ENCODE results near the gene PPM1F. TPM values are rescaled to one million over a fixed set of nuclear protein-coding genes. Genes with fewer than 3 reads are reported as not detected.

Gene PPM1F
- total RNA-seq, 5 donors from 2014 or later (not counting 1 experiment from before 2014, with no cell fraction given): 18.7 to 29.9 (median 24.4) TPM

DNA sequence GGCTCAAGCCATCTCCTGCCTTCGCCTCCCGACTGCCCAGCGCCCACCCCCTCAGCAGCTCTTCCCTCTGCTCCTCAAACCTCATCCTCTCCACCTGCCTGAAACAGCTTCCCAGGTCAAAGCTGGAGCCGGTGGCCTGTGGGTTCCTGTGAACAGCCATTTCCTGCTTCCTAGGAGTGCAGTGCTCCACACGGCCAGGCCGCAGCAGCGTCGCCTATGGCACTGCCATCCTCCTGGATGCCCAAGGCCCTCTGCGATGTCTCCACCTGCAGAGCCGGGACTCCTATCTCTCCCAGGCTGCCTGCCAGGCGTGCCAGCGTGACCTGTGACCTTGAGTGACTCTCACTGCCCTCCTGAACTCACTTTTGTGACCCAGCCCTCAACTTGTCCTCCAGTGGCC is 24.6 kb downstream of the PPM1F start:
- no peaks in the 10 kb centered on the region for H3K9me3 Mint-ChIP-seq
- DNase-seq (no peak), ATAC-seq (replicated peaks in 1 of 4) (no peak)
- no peaks in the 10 kb centered on the region for H3K4me1 Mint-ChIP-seq
- Histone ChIP-seq H3K4me3 (ENCODE audit: control insufficient read depth in 1 of 2, extremely low read depth in 1 of 2, low read length in 1 of 2) (no peak overlapping the region), H3K27ac (ENCODE audit: low read length) (no peak overlapping the region), H3K27me3 (replicated peaks in 1 of 2; ENCODE audit: control insufficient read depth in 2 of 2, extremely low read depth in 1 of 2, insufficient read depth in 2 of 2, low read length in 1 of 2) (no peaks in the 10 kb centered on the region), H3K4me1 (ENCODE audit: control insufficient read depth in 1 of 2, extremely low read depth in 1 of 2, insufficient read depth in 2 of 2, low read length in 2 of 2) (no peaks in the 10 kb centered on the region), H3K9me3 (no peaks in the 10 kb centered on the region), H3K36me3 (ENCODE audit: control insufficient read depth in 2 of 2, extremely low read depth in 1 of 2, insufficient read depth in 1 of 2, low read length in 1 of 2) (peaks cover 6 to 34% of the 10 kb centered on the region in 2 donors)
- H3K27me3 Mint-ChIP-seq: no peaks in the 10 kb centered on the region
- H3K36me3 Mint-ChIP-seq: peaks cover 25% of the 10 kb centered on the region
- WGBS (ENCODE audit: insufficient coverage): 89% methylated on average over 12 of the region's 12 CpGs
- H3K27ac Mint-ChIP-seq: no peak overlapping the region
- ChIA-PET POLR2A (interaction anchor here in 1 of 2 donors (0.5 kb wide), 1 partner anchor 109 kb away, joined by 3 read pairs; no protein-coding TSS in a partner anchor), CTCF (no interaction called here)
- H3K4me3 Mint-ChIP-seq: no peak overlapping the region

GRCh38 chr22:21927174-21927823 is 25.3 kb downstream of the PPM1F start:
- Histone ChIP-seq H3K36me3 (ENCODE audit: control insufficient read depth in 2 of 2, extremely low read depth in 1 of 2, insufficient read depth in 1 of 2, low read length in 1 of 2) (peaks cover 5 to 27% of the 10 kb centered on the region in 2 donors), H3K4me1 (ENCODE audit: control insufficient read depth in 1 of 2, extremely low read depth in 1 of 2, insufficient read depth in 2 of 2, low read length in 2 of 2) (no peaks in the 10 kb centered on the region), H3K4me3 (ENCODE audit: control insufficient read depth in 1 of 2, extremely low read depth in 1 of 2, low read length in 1 of 2) (no peak overlapping the region), H3K27me3 (replicated peaks in 1 of 2; ENCODE audit: control insufficient read depth in 2 of 2, extremely low read depth in 1 of 2, insufficient read depth in 2 of 2, low read length in 1 of 2) (no peaks in the 10 kb centered on the region), H3K27ac (ENCODE audit: low read length) (no peak overlapping the region), H3K9me3 (no peaks in the 10 kb centered on the region)
- Mint-ChIP-seq H3K36me3 (peaks cover 18% of the 10 kb centered on the region), H3K4me3 (no peak overlapping the region), H3K4me1 (no peaks in the 10 kb centered on the region), H3K27me3 (no peaks in the 10 kb centered on the region), H3K9me3 (no peaks in the 10 kb centered on the region), H3K27ac (no peak overlapping the region)
- ATAC-seq (replicated peaks in 1 of 4): no peak
- CTCF ChIA-PET: no interaction called here
- DNase-seq: no peak
- 93% methylated on average over 5 of the region's 16 CpGs for WGBS (ENCODE audit: insufficient coverage)
- POLR2A ChIA-PET: interaction anchor here in 1 of 2 donors (0.5 kb wide), 1 partner anchor 108 kb away, joined by 3 read pairs; no protein-coding TSS in a partner anchor

GRCh38 chr22:21926728-21927127 is 25.9 kb downstream of the PPM1F start:
- Mint-ChIP-seq H3K27me3 (no peaks in the 10 kb centered on the region), H3K4me1 (no peaks in the 10 kb centered on the region), H3K36me3 (peaks cover 20% of the 10 kb centered on the region), H3K9me3 (no peaks in the 10 kb centered on the region), H3K4me3 (no peak overlapping the region), H3K27ac (no peak overlapping the region)
- H3K4me1 ChIP-seq (ENCODE audit: control insufficient read depth in 1 of 2, extremely low read depth in 1 of 2, insufficient read depth in 2 of 2, low read length in 2 of 2): no peaks in the 10 kb centered on the region
- no peaks in the 10 kb centered on the region for H3K27me3 ChIP-seq (replicated peaks in 1 of 2; ENCODE audit: control insufficient read depth in 2 of 2, extremely low read depth in 1 of 2, insufficient read depth in 2 of 2, low read length in 1 of 2)
- H3K9me3 ChIP-seq: no peaks in the 10 kb centered on the region
- DNase-seq (no peak), ATAC-seq (replicated peaks in 1 of 4) (no peak)
- H3K27ac ChIP-seq (ENCODE audit: low read length): no peak overlapping the region
- POLR2A ChIA-PET: no interaction called here
- no peak overlapping the region for H3K4me3 ChIP-seq (ENCODE audit: control insufficient read depth in 1 of 2, extremely low read depth in 1 of 2, low read length in 1 of 2)
- CTCF ChIA-PET: no interaction called here
- WGBS (ENCODE audit: insufficient coverage): 94% methylated on average over 2 of the region's 4 CpGs
- H3K36me3 ChIP-seq (ENCODE audit: control insufficient read depth in 2 of 2, extremely low read depth in 1 of 2, insufficient read depth in 1 of 2, low read length in 1 of 2): peaks cover 5 to 24% of the 10 kb centered on the region in 2 donors

- no peak overlapping the region for H3K27ac ChIP-seq (ENCODE audit: low read length)
- H3K4me3 Mint-ChIP-seq: no peak overlapping the region
- H3K36me3 Mint-ChIP-seq: peaks cover 3% of the 10 kb centered on the region
- WGBS (ENCODE audit: insufficient coverage): 91% methylated on average over 15 of the region's 21 CpGs
- no peaks in the 10 kb centered on the region for H3K4me1 ChIP-seq (ENCODE audit: control insufficient read depth in 1 of 2, extremely low read depth in 1 of 2, insufficient read depth in 2 of 2, low read length in 2 of 2)
- ATAC-seq (replicated peaks in 1 of 4) (no peak), DNase-seq (no peak)
- ChIA-PET CTCF (interaction anchor here in 1 of 2 donors (0.6 kb wide), 1 partner anchor 441 kb away, joined by 4 read pairs; no protein-coding TSS in a partner anchor), POLR2A (interaction anchor here in 1 of 2 donors (0.5 kb wide), 1 partner anchor 67 kb away, joined by 3 read pairs; no protein-coding TSS in a partner anchor)
- no peaks in the 10 kb centered on the region for H3K27me3 ChIP-seq (replicated peaks in 1 of 2; ENCODE audit: control insufficient read depth in 2 of 2, extremely low read depth in 1 of 2, insufficient read depth in 2 of 2, low read length in 1 of 2)
- no peak overlapping the region for H3K27ac Mint-ChIP-seq
- no peaks in the 10 kb centered on the region for H3K4me1 Mint-ChIP-seq
- no peaks in the 10 kb centered on the region for H3K9me3 Mint-ChIP-seq
- H3K36me3 ChIP-seq (ENCODE audit: control insufficient read depth in 2 of 2, extremely low read depth in 1 of 2, insufficient read depth in 1 of 2, low read length in 1 of 2): peaks cover 0 to 5% of the 10 kb centered on the region in 2 donors
- no peaks in the 10 kb centered on the region for H3K27me3 Mint-ChIP-seq
- no peak overlapping the region for H3K4me3 ChIP-seq (ENCODE audit: control insufficient read depth in 1 of 2, extremely low read depth in 1 of 2, low read length in 1 of 2)
- H3K9me3 ChIP-seq: no peaks in the 10 kb centered on the region
Observed at GRCh38 chr22:21923163-21923561, 29.5 kb downstream of the PPM1F start.

- Mint-ChIP-seq H3K27ac (no peak overlapping the region), H3K4me3 (no peak overlapping the region), H3K36me3 (peaks cover 3% of the 10 kb centered on the region), H3K27me3 (no peaks in the 10 kb centered on the region), H3K4me1 (no peaks in the 10 kb centered on the region), H3K9me3 (no peaks in the 10 kb centered on the region)
- ChIA-PET CTCF (no interaction called here), POLR2A (interaction anchor here in 1 of 2 donors (0.5 kb wide), 1 partner anchor 66 kb away, joined by 3 read pairs; no protein-coding TSS in a partner anchor)
- Histone ChIP-seq H3K36me3 (ENCODE audit: control insufficient read depth in 2 of 2, extremely low read depth in 1 of 2, insufficient read depth in 1 of 2, low read length in 1 of 2) (peaks cover 0 to 5% of the 10 kb centered on the region in 2 donors), H3K9me3 (no peaks in the 10 kb centered on the region), H3K4me1 (ENCODE audit: control insufficient read depth in 1 of 2, extremely low read depth in 1 of 2, insufficient read depth in 2 of 2, low read length in 2 of 2) (no peaks in the 10 kb centered on the region), H3K4me3 (ENCODE audit: control insufficient read depth in 1 of 2, extremely low read depth in 1 of 2, low read length in 1 of 2) (no peak overlapping the region), H3K27me3 (replicated peaks in 1 of 2; ENCODE audit: control insufficient read depth in 2 of 2, extremely low read depth in 1 of 2, insufficient read depth in 2 of 2, low read length in 1 of 2) (no peaks in the 10 kb centered on the region), H3K27ac (ENCODE audit: low read length) (no peak overlapping the region)
- no peak for DNase-seq
- no peak for ATAC-seq (replicated peaks in 1 of 4)
- WGBS (ENCODE audit: insufficient coverage): 93% methylated on average over 11 of the region's 20 CpGs
Observed at GRCh38 chr22:21922370-21923162, 30.1 kb downstream of the PPM1F start.

- H3K27me3 ChIP-seq (replicated peaks in 1 of 2; ENCODE audit: control insufficient read depth in 2 of 2, extremely low read depth in 1 of 2, insufficient read depth in 2 of 2, low read length in 1 of 2): no peaks in the 10 kb centered on the region
- ChIA-PET CTCF (no interaction called here), POLR2A (no interaction called here)
- H3K27me3 Mint-ChIP-seq: no peaks in the 10 kb centered on the region
- 100% methylated on average over 1 of the region's 8 CpGs for WGBS (ENCODE audit: insufficient coverage)
- no peaks in the 10 kb centered on the region for H3K9me3 ChIP-seq
- no peak overlapping the region for H3K4me3 Mint-ChIP-seq
- H3K27ac Mint-ChIP-seq: no peak overlapping the region
- DNase-seq (no peak), ATAC-seq (replicated peaks in 1 of 4) (no peak)
- H3K4me1 Mint-ChIP-seq: no peaks in the 10 kb centered on the region
- no peak overlapping the region for H3K4me3 ChIP-seq (ENCODE audit: control insufficient read depth in 1 of 2, extremely low read depth in 1 of 2, low read length in 1 of 2)
- H3K36me3 ChIP-seq (ENCODE audit: control insufficient read depth in 2 of 2, extremely low read depth in 1 of 2, insufficient read depth in 1 of 2, low read length in 1 of 2): peaks cover 0 to 5% of the 10 kb centered on the region in 2 donors
- H3K27ac ChIP-seq (ENCODE audit: low read length): no peak overlapping the region
- no peaks in the 10 kb centered on the region for H3K4me1 ChIP-seq (ENCODE audit: control insufficient read depth in 1 of 2, extremely low read depth in 1 of 2, insufficient read depth in 2 of 2, low read length in 2 of 2)
- no peaks in the 10 kb centered on the region for H3K9me3 Mint-ChIP-seq
- H3K36me3 Mint-ChIP-seq: peaks cover 3% of the 10 kb centered on the region
Observed at GRCh38 chr22:21921729-21922128, 30.9 kb downstream of the PPM1F start.

Measured in T-cell (primary cell).